Pulmonary artery endothelial cell (primary cell): Measurements from ENCODE around the gene A3GALT2. TPM values are rescaled to one million over a fixed set of nuclear protein-coding genes. Genes with fewer than 3 reads are reported as not detected.

Source experiments
- DNase-seq: peaks from one replicate; pipeline ENCODE4 v3.0.0-alpha.2; 2011; ENCODE audit warnings: low read depth, low spot score
- total RNA-seq: library from RNA; depleted of rRNA; stranded (reverse); fragments of >200 nt; gene quantifications from 2 replicates; pipeline ENCODE4 v1.2.3, GENCODE V29; 2014

The A3GALT2 gene
- total RNA-seq, 1 donor from 2014 or later: not detected

GRCh38 chr1:33272930-33273329 lies 48.0 kb downstream of the A3GALT2 start:
- no peak for DNase-seq

GRCh38 chr1:33272509-33272908 lies 48.4 kb downstream of the A3GALT2 start:
- DNase-seq: no peak

- DNase-seq: no peak
Measured at GRCh38 chr1:33271666-33272505, 49.0 kb downstream of the A3GALT2 start.

- no peak for DNase-seq
Measured at GRCh38 chr1:33270808-33271465, 50.0 kb downstream of the A3GALT2 start.

- no peak for DNase-seq
Measured at GRCh38 chr1:33270379-33270778, 50.5 kb downstream of the A3GALT2 start.

- DNase-seq: no peak
Measured at GRCh38 chr1:33269621-33270020, 51.3 kb downstream of the A3GALT2 start.

GRCh38 chr1:33268927-33269610 lies 51.8 kb downstream of the A3GALT2 start:
- no peak for DNase-seq

GRCh38 chr1:33268457-33268856 lies 52.4 kb downstream of the A3GALT2 start:
- no peak for DNase-seq

GRCh38 chr1:33267468-33268205 lies 53.3 kb downstream of the A3GALT2 start:
- DNase-seq: no peak

GRCh38 chr1:33266766-33267165 lies 54.1 kb downstream of the A3GALT2 start:
- no peak for DNase-seq

- no peak for DNase-seq
Measured at GRCh38 chr1:33265780-33266605, 54.9 kb downstream of the A3GALT2 start.

- DNase-seq: no peak
Measured at GRCh38 chr1:33263890-33264504, 56.9 kb downstream of the A3GALT2 start.

GRCh38 chr1:33261344-33261743 lies 59.6 kb downstream of the A3GALT2 start:
- DNase-seq: no peak

- DNase-seq: no peak
Measured at GRCh38 chr1:33260439-33260838, 60.5 kb downstream of the A3GALT2 start.

- no peak for DNase-seq
Measured at GRCh38 chr1:33259879-33260278, 61.0 kb downstream of the A3GALT2 start.

GRCh38 chr1:33258788-33259274 lies 62.1 kb downstream of the A3GALT2 start:
- no peak for DNase-seq

GRCh38 chr1:33257772-33258712 lies 62.9 kb downstream of the A3GALT2 start:
- no peak for DNase-seq

- DNase-seq: no peak
Measured at GRCh38 chr1:33257207-33257771, 63.6 kb downstream of the A3GALT2 start.
